ENCODE data around the gene TARDBP. TPM values are rescaled to one million over a fixed set of nuclear protein-coding genes. Genes with fewer than 3 reads are reported as not detected.
"Not testable (repeated sequence)": the region's sequence is repeated elsewhere in the genome, so short reads cannot be mapped to it uniquely, and the experiment has no call there.

The TARDBP gene
- 180 TPM for total RNA-seq

- DNase-seq (ENCODE audit: low spot score) = peak; percentile 90
Observed at GRCh38 chr1:11012260-11013159, at the start of gene TARDBP. Gene TARDBP, plus strand, starts transcription at chr1:11012654. Its CDS starts 1,074 bp downstream, at chr1:11013728.

GRCh38 chr1:10965546-10966226 is 46.8 kb upstream of the TARDBP start:
- DNase-seq (ENCODE audit: low spot score) = no peak

- no peak for DNase-seq (ENCODE audit: low spot score)
Observed at GRCh38 chr1:10967090-10967489, 45.4 kb upstream of the TARDBP start.

- DNase-seq (ENCODE audit: low spot score) = no peak
Observed at GRCh38 chr1:10968411-10968826, 44.0 kb upstream of the TARDBP start.

GRCh38 chr1:10969267-10969970 is 43.0 kb upstream of the TARDBP start:
- no peak for DNase-seq (ENCODE audit: low spot score)

GRCh38 chr1:10969971-10970332 is 42.5 kb upstream of the TARDBP start:
- DNase-seq (ENCODE audit: low spot score) = no peak

GRCh38 chr1:10973552-10973951 is 38.9 kb upstream of the TARDBP start:
- no peak for DNase-seq (ENCODE audit: low spot score)

GRCh38 chr1:10973956-10974881 is 38.2 kb upstream of the TARDBP start:
- no peak for DNase-seq (ENCODE audit: low spot score)

GRCh38 chr1:10975567-10976326 is 36.7 kb upstream of the TARDBP start:
- peak; percentile 56 for DNase-seq (ENCODE audit: low spot score)

GRCh38 chr1:10978719-10979118 is 33.7 kb upstream of the TARDBP start:
- no peak for DNase-seq (ENCODE audit: low spot score)

- DNase-seq (ENCODE audit: low spot score) = no peak
Observed at GRCh38 chr1:10979483-10979920, 33.0 kb upstream of the TARDBP start.

- peak; percentile 72 for DNase-seq (ENCODE audit: low spot score)
Observed at GRCh38 chr1:10980094-10980577, 32.3 kb upstream of the TARDBP start.

GRCh38 chr1:10980841-10981727 is 31.4 kb upstream of the TARDBP start:
- no peak for DNase-seq (ENCODE audit: low spot score)

- DNase-seq (ENCODE audit: low spot score) = no peak
Observed at GRCh38 chr1:10986525-10986890, 25.9 kb upstream of the TARDBP start.

- no peak for DNase-seq (ENCODE audit: low spot score)
Observed at GRCh38 chr1:10987840-10988417, 24.5 kb upstream of the TARDBP start.

- no peak for DNase-seq (ENCODE audit: low spot score)
Observed at GRCh38 chr1:10989095-10989494, 23.4 kb upstream of the TARDBP start.

- DNase-seq (ENCODE audit: low spot score) = not testable (repeated sequence)
Observed at GRCh38 chr1:10989920-10990516, 22.4 kb upstream of the TARDBP start.

GRCh38 chr1:10990828-10991227 is 21.6 kb upstream of the TARDBP start:
- no peak for DNase-seq (ENCODE audit: low spot score)

Data from ureter (tissue), 1 donor.